ENCODE measurements around the gene SNURF. TPM values are rescaled to one million over a fixed set of nuclear protein-coding genes. Genes with fewer than 3 reads are reported as not detected.
"Not testable (repeated sequence)": the region's sequence is repeated elsewhere in the genome, so short reads cannot be mapped to it uniquely, and the experiment has no call there.

The SNURF gene
- not detected for total RNA-seq

GRCh38 chr15:24954783-24955530 is at the start of gene SNURF, which contains the start of gene SNRPN:
TSS of gene SNURF (plus strand) at chr15:24954987. CDS start at chr15:24955049, 62 bp downstream.
TSS of gene SNRPN (plus strand) at chr15:24954987. CDS start at chr15:24974454, 19,467 bp downstream.
- intact Hi-C loops (cut with DNase I) = loop anchor here (5.0 to 10.0 kb wide), 2 partner anchors 98 to 180 kb away; no protein-coding TSS in a partner anchor
- H3K36me3 ChIP-seq = no peaks in the 10 kb centered on the region
- peak within 1 kb of the TSS; percentile 94 to 95 for H3K27ac ChIP-seq
- no peak for TF ChIP-seq CTCF (IDR thresholded peaks at IDR 0.05)
- peak within 1 kb of the TSS; percentile 68 to 74 for H3K4me3 ChIP-seq
- no peaks in the 10 kb centered on the region for H3K9me3 ChIP-seq
- peak; percentile 14 to 87 for DNase-seq (ENCODE audit: low spot score in 2 of 2)
- peaks cover 0 to 3% of the 10 kb centered on the region in 2 donors for H3K4me1 ChIP-seq
- H3K27me3 ChIP-seq = no peaks in the 10 kb centered on the region

DNA sequence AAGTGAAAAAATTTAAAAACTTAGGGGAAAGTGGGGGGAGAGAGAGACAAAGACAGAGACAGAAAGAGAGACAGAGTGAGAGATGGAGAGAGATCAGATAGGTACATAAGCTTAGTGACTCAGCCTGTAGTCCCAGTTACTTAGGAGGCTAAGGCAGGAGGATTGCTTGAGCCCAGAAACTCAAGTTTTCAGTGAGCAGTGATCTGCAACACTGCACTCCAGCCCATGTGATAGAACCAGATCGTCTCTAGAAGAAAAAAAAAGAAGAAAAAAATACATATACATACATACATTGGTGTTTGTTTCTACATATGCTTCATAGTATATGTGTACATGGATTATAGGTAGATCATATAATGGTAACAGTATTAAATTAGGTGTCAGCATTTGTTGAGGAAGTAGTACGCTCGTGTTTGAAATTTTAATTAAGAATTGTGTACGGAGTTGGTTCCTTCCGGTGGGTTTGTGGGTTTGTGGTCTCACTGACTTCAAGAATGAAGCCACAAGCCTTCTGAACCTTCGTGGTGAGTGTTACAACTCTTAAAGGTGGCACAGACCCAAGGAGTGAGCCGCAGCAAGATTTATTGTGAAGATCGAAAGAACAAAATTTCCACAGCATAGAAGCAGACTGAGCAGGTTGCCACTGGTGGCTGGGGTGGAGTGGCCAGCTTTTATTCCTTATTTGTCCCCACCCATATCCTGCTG is 38.3 kb upstream of the SNURF start:
- H3K36me3 ChIP-seq = no peaks in the 10 kb centered on the region
- H3K4me3 ChIP-seq = no peak overlapping the region
- DNase-seq (ENCODE audit: low spot score in 2 of 2) = no peak
- no peak for TF ChIP-seq CTCF (IDR thresholded peaks at IDR 0.05)
- no peaks in the 10 kb centered on the region for H3K4me1 ChIP-seq
- intact Hi-C loops (cut with DNase I) = no loop called here
- H3K9me3 ChIP-seq = peaks cover 0 to 3% of the 10 kb centered on the region in 2 donors
- H3K27ac ChIP-seq = no peak overlapping the region
- no peaks in the 10 kb centered on the region for H3K27me3 ChIP-seq

DNA sequence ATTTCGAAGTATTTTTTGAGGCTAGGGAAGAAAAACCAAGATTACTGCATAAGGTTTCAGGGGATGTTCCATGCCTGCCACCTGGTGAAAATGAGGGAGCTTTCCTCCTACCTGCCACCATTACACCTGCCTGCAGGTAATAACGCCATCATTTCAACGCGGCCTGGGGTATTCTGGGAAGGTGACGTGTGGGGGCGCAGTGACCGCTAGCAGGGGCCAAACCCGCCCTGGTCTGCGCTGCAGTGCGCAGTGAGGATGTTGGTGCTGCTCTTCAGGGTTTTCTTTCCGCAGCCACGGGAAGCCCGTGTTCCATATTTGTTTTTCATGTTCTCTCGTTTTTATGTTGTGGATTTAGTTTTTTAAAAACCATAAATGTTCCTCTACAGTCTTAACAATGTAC is 37.4 kb upstream of the SNURF start:
- no peak for TF ChIP-seq CTCF (IDR thresholded peaks at IDR 0.05)
- H3K36me3 ChIP-seq = no peaks in the 10 kb centered on the region
- intact Hi-C loops (cut with DNase I) = no loop called here
- H3K27ac ChIP-seq = no peak overlapping the region
- no peaks in the 10 kb centered on the region for H3K27me3 ChIP-seq
- DNase-seq (ENCODE audit: low spot score in 2 of 2) = no peak
- peaks cover 0 to 2% of the 10 kb centered on the region in 2 donors for H3K9me3 ChIP-seq
- no peak overlapping the region for H3K4me3 ChIP-seq
- H3K4me1 ChIP-seq = no peaks in the 10 kb centered on the region

DNA sequence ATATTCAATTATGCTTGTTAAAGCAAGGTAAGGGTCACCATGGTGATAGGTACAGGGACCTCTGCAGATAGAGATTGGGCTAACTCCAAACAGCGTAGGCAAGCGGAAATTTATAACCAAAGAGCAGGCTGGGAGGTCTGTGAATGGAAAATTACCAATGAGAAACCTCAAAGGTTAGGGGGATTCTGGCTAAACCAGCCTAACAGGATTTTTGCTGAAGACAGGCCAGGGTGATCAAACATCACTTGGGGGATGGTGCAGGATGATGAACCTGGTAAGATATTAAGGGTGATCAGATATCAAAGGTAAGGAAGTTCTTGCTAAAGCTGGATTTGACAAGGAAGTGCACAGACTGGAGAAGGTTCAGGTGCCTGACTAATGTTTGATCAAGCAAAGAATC is 35.3 kb upstream of the SNURF start:
- Histone ChIP-seq H3K9me3 (no peaks in the 10 kb centered on the region), H3K27me3 (no peaks in the 10 kb centered on the region), H3K36me3 (no peaks in the 10 kb centered on the region), H3K27ac (no peak overlapping the region), H3K4me3 (no peak overlapping the region), H3K4me1 (no peaks in the 10 kb centered on the region)
- intact Hi-C loops (cut with DNase I) = no loop called here
- TF ChIP-seq CTCF (IDR thresholded peaks at IDR 0.05) = no peak
- no peak for DNase-seq (ENCODE audit: low spot score in 2 of 2)

GRCh38 chr15:24922781-24923180 is 32.0 kb upstream of the SNURF start:
- intact Hi-C loops (cut with DNase I); H3K27ac ChIP-seq; H3K9me3 ChIP-seq; H3K4me3 ChIP-seq; H3K27me3 ChIP-seq; DNase-seq (ENCODE audit: low spot score in 2 of 2); H3K4me1 ChIP-seq; H3K36me3 ChIP-seq: not testable (repeated sequence)

DNA sequence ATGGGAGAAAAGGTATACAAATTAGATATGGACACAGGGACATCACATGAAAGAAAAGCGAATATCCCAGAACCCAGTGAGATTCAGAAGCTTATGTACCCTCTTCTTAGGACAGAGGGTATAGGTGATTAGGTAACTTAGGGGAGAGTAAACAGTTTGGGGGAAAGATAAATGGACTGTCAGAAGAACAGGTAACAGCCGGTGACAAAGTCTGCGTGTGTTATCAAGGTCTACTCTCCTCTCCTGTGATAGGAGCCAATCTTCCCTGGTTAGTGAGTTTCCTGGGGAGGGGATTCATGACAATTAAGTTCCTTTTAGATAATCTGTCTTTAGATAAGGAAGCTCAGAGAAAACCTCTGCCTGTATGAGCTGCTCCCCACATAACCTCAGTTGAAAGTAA is 30.6 kb upstream of the SNURF start:
- intact Hi-C loops (cut with DNase I) = no loop called here
- Histone ChIP-seq H3K9me3 (no peaks in the 10 kb centered on the region), H3K36me3 (no peaks in the 10 kb centered on the region), H3K4me1 (no peaks in the 10 kb centered on the region), H3K4me3 (no peak overlapping the region), H3K27me3 (no peaks in the 10 kb centered on the region), H3K27ac (peak overlapping the region; percentile 23 to 34)
- DNase-seq (ENCODE audit: low spot score in 2 of 2) = no peak
- TF ChIP-seq CTCF (IDR thresholded peaks at IDR 0.05) = no peak
